ENCODE measurements around the gene HIGD1B.

DNA sequence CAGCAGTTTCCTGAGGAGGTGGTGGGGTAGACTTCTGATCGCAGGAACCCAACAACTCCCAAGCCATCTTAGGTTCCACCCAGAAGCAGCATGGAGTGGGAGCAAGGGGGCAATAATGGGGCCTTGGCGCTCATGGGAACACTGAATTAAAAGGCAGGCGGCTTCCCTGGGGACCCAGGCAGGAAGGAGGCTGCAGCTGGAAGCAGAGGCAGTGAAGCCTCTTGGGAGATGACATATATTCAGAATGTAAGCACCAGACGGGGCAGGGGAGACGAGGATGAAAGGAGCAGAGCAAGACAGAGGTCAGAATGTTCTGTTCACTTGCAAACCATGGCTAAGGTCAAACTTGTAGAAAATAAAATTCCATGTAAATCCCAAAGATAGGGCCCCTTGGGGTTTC lies 2.9 kb downstream of the HIGD1B start:
- TF ChIP-seq CTCF (conservative IDR thresholded peaks at IDR 0.05) (no peak), ZFX (IDR thresholded peaks at IDR 0.05) (no peak)

Data from C4-2B (cell line).